HUES48 (cell line): Measurements from ENCODE around the gene LRIG3.
"Not testable (repeated sequence)": the region's sequence is repeated elsewhere in the genome, so short reads cannot be mapped to it uniquely, and the experiment has no call there.

Source experiments
- H3K27ac ChIP-seq: one replicate; pipeline ENCODE4 v1.7.0; 2013; ENCODE audit warnings: low read depth, low read length, inconsistent platforms
- H3K27me3 ChIP-seq: 2 replicates; pipeline ENCODE4 v1.6.1; 2013; ENCODE audit warnings: mild to moderate bottlenecking, low read length; ENCODE audit not compliant: control insufficient read depth, insufficient read depth
- H3K36me3 ChIP-seq: 2 replicates; pipeline ENCODE4 v1.6.1; 2013; ENCODE audit warnings: low read length; ENCODE audit not compliant: control insufficient read depth, insufficient read depth
- H3K4me1 ChIP-seq: 2 replicates; pipeline ENCODE4 v1.6.1; 2013; ENCODE audit warnings: mild to moderate bottlenecking, low read length; ENCODE audit not compliant: control insufficient read depth, insufficient read depth
- H3K4me3 ChIP-seq: 2 replicates; pipeline ENCODE4 v1.5.1; 2013; ENCODE audit warnings: mild to moderate bottlenecking, low read depth, low read length
- H3K9ac ChIP-seq: 2 replicates; pipeline ENCODE4 v1.6.1; 2013; ENCODE audit warnings: mild to moderate bottlenecking, low read depth, low read length, moderate library complexity
- H3K9me3 ChIP-seq: 2 replicates; pipeline ENCODE4 v1.6.1; 2013; ENCODE audit warnings: low read length; ENCODE audit not compliant: control insufficient read depth, insufficient read depth

The LRIG3 gene

GRCh38 chr12:58905422-58905821, 14.9 kb downstream of the LRIG3 start:
- no peak overlapping the region for H3K27ac ChIP-seq
- H3K36me3 ChIP-seq, result peaks cover 7% of the 10 kb centered on the region; the same call in 1 of the 2 replicates
- 0 out of 2 replicates have a peak, but pooled peaks cover 4% of the 10 kb centered on the region for H3K27me3 ChIP-seq
- no peaks in the 10 kb centered on the region for H3K4me1 ChIP-seq
- H3K9me3 ChIP-seq, result no peaks in the 10 kb centered on the region
- no peak overlapping the region for H3K9ac ChIP-seq
- no peak overlapping the region for H3K4me3 ChIP-seq

GRCh38 chr12:58902726-58903125, 17.6 kb downstream of the LRIG3 start:
- H3K36me3 ChIP-seq, result not testable (repeated sequence)

GRCh38 chr12:58901664-58902063, 18.6 kb downstream of the LRIG3 start:
- no peak overlapping the region for H3K27ac ChIP-seq
- no peaks in the 10 kb centered on the region for H3K9me3 ChIP-seq
- H3K27me3 ChIP-seq, result no peaks in the 10 kb centered on the region
- H3K36me3 ChIP-seq, result no peaks in the 10 kb centered on the region
- H3K4me1 ChIP-seq, result no peaks in the 10 kb centered on the region
- no peak overlapping the region for H3K4me3 ChIP-seq
- H3K9ac ChIP-seq, result no peak overlapping the region

More at GRCh38 chr12:58902726-58903125, 17.6 kb downstream of the LRIG3 start:
- not testable (repeated sequence) for H3K9ac ChIP-seq, H3K9me3 ChIP-seq, H3K27me3 ChIP-seq, H3K4me3 ChIP-seq, H3K4me1 ChIP-seq, H3K27ac ChIP-seq

DNA sequence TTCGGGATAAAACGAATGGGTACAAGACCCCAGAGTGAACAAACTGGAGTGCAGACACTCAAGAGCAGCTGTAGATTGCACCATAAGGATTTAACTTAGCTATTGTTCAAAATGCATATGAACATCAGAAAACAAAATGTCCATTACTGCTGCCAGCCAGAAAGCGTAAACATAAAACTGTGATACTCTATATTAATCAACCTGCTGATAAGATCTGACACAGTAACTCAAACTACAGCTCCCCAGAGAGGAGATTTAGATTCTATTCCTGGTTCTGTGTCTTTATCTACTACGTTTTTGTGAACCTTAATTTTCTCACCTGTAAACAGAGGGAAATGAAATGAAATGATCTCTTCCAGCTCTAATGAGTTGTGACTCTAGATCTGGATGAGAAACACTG, 22.3 kb downstream of the LRIG3 start:
- Histone ChIP-seq H3K9me3 (no peaks in the 10 kb centered on the region), H3K27me3 (no peaks in the 10 kb centered on the region), H3K4me1 (no peaks in the 10 kb centered on the region), H3K36me3 (no peaks in the 10 kb centered on the region), H3K4me3 (no peak overlapping the region), H3K9ac (no peak overlapping the region), H3K27ac (no peak overlapping the region)

GRCh38 chr12:58896278-58896677, 24.0 kb downstream of the LRIG3 start:
- no peak overlapping the region for H3K9ac ChIP-seq
- no peaks in the 10 kb centered on the region for H3K36me3 ChIP-seq
- no peak overlapping the region for H3K27ac ChIP-seq
- no peak overlapping the region for H3K4me3 ChIP-seq
- no peaks in the 10 kb centered on the region for H3K27me3 ChIP-seq
- no peaks in the 10 kb centered on the region for H3K4me1 ChIP-seq
- H3K9me3 ChIP-seq, result no peaks in the 10 kb centered on the region

GRCh38 chr12:58895053-58895452, 25.3 kb downstream of the LRIG3 start:
- H3K27me3 ChIP-seq, result no peaks in the 10 kb centered on the region
- H3K4me3 ChIP-seq, result no peak overlapping the region
- H3K9me3 ChIP-seq, result no peaks in the 10 kb centered on the region
- H3K36me3 ChIP-seq, result peaks cover 1% of the 10 kb centered on the region
- H3K4me1 ChIP-seq, result no peaks in the 10 kb centered on the region
- no peak overlapping the region for H3K9ac ChIP-seq
- no peak overlapping the region for H3K27ac ChIP-seq

DNA sequence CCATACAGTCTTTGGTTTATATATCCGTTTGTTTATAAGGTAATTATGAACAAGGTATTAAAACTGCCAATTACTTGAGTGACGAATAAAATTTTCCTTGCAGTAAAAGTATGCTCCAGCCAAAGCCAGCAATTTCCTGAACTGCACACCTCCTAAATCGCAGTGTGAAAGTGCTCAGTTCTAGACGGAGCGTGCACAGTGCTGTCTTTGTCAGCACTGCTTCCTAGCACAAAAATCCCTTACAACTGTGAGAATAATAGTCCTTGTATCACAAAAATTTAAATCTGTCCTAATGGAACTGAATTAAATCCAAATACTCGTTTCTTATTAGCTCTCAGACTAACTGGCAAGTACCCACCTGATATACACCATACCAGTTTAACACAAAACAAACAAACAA, 26.3 kb downstream of the LRIG3 start:
- H3K27ac ChIP-seq, result no peak overlapping the region
- H3K9me3 ChIP-seq, result no peaks in the 10 kb centered on the region
- H3K9ac ChIP-seq, result no peak overlapping the region

DNA sequence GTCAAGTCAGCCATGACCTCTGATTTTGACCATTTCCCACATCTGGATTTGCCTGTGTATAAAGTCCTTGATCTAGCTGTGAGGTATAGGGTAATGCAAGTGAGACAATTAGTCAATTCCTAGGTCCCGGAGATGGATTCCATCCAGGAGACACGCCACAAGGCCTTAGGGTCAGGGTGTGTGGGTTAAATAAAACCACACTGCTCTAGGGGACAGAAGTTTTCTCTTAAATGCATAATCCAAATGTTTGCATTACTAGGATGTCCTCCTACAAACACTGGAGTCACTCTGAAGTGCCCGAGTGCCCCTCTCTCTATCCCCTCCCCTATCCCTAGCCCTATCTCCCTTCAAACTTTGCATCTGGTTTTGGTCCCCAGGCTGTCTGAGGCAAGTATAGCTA, 26.8 kb downstream of the LRIG3 start:
- Histone ChIP-seq H3K9ac (no peak overlapping the region), H3K27ac (no peak overlapping the region), H3K9me3 (no peaks in the 10 kb centered on the region), H3K36me3 (peaks cover 17% of the 10 kb centered on the region), H3K4me3 (no peak overlapping the region), H3K4me1 (no peaks in the 10 kb centered on the region; the same call in 1 of the 2 replicates), H3K27me3 (no peaks in the 10 kb centered on the region)

More for the DNA sequence above, 26.3 kb downstream of the LRIG3 start:
- Histone ChIP-seq H3K4me3 (no peak overlapping the region), H3K4me1 (no peaks in the 10 kb centered on the region), H3K27me3 (no peaks in the 10 kb centered on the region), H3K36me3 (peaks cover 11% of the 10 kb centered on the region)

- Histone ChIP-seq H3K36me3 (peaks cover 38% of the 10 kb centered on the region), H3K4me3 (no peak overlapping the region), H3K9ac (no peak overlapping the region), H3K27me3 (peaks cover 9% of the 10 kb centered on the region), H3K27ac (no peak overlapping the region), H3K4me1 (peaks cover 5% of the 10 kb centered on the region), H3K9me3 (no peaks in the 10 kb centered on the region)
These were observed 30.7 kb downstream of the LRIG3 start for GRCh38 chr12:58889557-58889956.

DNA sequence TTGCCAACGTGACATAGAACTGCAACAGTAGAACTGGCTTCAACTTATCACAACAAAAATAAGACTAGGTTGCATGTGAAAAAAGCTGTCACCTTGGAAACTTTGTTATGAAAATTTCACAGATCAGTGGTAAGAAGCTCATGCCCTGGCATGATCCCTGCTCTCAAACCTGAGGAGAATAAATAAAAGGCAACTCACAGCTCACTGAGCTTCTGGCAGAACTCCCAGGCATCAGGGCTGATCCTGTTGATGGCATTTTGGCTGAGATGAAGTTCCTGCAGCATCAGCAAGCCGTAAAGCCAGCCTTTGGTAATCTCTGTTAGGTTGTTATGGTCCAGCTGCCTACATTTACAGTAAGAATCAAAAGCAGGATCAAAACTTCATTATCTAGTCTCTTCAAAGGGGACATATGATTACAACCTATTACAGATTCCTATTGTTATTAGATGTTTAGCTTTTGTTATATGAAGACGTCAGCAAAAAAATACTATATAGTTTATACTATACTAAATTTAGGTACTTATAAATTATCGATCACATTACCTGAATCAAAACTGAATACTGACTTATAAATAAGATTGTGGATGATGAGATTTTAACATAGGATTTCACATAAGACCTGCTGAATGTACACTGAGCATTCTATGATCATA, 32.0 kb downstream of the LRIG3 start:
- Histone ChIP-seq H3K9ac (no peak overlapping the region), H3K27me3 (peaks cover 22% of the 10 kb centered on the region), H3K36me3 (peaks cover 39% of the 10 kb centered on the region), H3K27ac (no peak overlapping the region), H3K4me3 (no peak overlapping the region), H3K4me1 (peaks cover 8% of the 10 kb centered on the region), H3K9me3 (no peaks in the 10 kb centered on the region)

GRCh38 chr12:58887068-58887467, 33.2 kb downstream of the LRIG3 start:
- Histone ChIP-seq H3K36me3 (peaks cover 39% of the 10 kb centered on the region), H3K4me1 (peaks cover 19% of the 10 kb centered on the region), H3K27me3 (peaks cover 34% of the 10 kb centered on the region), H3K27ac (no peak overlapping the region), H3K4me3 (no peak overlapping the region), H3K9me3 (no peaks in the 10 kb centered on the region), H3K9ac (no peak overlapping the region)
